HCT116 (cell line): ENCODE measurements around the gene KRTAP13-4.

Experiments used
- CEBPB ChIP-seq: IDR thresholded peaks from 2 replicates; pipeline ENCODE4 v1.6.1; 2012; ENCODE audit warnings: low read depth
- CTCF ChIP-seq, 3 experiments: fragments of 200-600 bp in 1 of 3; sonication (generic) in 1 of 3; IDR thresholded peaks in 2 of 3; conservative IDR thresholded peaks in 1 of 3; 2 replicates each; pipeline ENCODE4 v1.5.1; 2012 to 2017; ENCODE audit warnings: low read depth in 2 of 3, low read length in 2 of 3, antibody characterized with exemption in 1 of 3, borderline replicate concordance in 1 of 3, control low read depth in 1 of 3, mild to moderate bottlenecking in 1 of 3, mixed read lengths in 1 of 3, mixed run types in 1 of 3, moderate library complexity in 1 of 3; ENCODE audit not compliant: insufficient read depth in 1 of 3
- EZH2 ChIP-seq: fragments of 200-600 bp; sonication (generic); IDR thresholded peaks from 2 replicates; pipeline ENCODE4 v1.6.1; 2017; ENCODE audit warnings: antibody characterized with exemption, mixed run types
- FOSL1 ChIP-seq: IDR thresholded peaks from 2 replicates; pipeline ENCODE4 v1.6.1; 2012; ENCODE audit warnings: low read depth
- POLR2A ChIP-seq: IDR thresholded peaks from 2 replicates; pipeline ENCODE4 v1.7.0; 2011; ENCODE audit warnings: borderline replicate concordance; ENCODE audit not compliant: insufficient read depth, insufficient read length; ENCODE audit errors: extremely low read depth
- POLR2AphosphoS5 ChIP-seq: IDR thresholded peaks from 2 replicates; pipeline ENCODE4 v1.6.1; 2011; ENCODE audit warnings: mild to moderate bottlenecking, low read depth, low read length, moderate library complexity
- RAD21 ChIP-seq: IDR thresholded peaks from 2 replicates; pipeline ENCODE4 v1.6.1; 2012; ENCODE audit warnings: low read depth, mild to moderate bottlenecking
- SIN3A ChIP-seq: IDR thresholded peaks from 2 replicates; pipeline ENCODE4 v1.6.1; 2012; ENCODE audit warnings: low read depth
- TF ChIP-seq, protein P1 (sequence below): IDR thresholded peaks from 2 replicates; pipeline ENCODE4 v1.6.1; 2012

DNA sequence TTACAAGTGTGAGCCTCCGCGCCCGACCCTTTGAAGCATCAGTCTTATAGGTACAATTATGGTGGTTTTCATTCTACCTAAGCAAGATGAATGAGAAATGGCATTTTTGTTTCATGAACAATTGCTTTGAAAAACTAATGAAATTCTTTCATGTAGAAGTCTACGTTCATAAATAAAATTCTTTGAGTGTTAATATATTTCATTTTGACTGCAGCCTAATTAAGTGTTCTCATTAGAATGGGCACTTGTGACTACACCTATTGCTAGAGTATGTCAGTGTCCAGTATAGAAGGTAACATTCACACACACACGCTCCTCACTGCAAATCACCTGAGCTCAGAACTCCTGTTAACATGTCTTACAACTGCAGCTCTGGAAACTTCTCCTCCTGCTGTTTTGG lies 10.0 kb downstream of the KRTAP13-4 start, which contains the start of gene KRTAP15-1:
- TF ChIP-seq FOSL1 (no peak), CTCF (IDR thresholded peaks at IDR 0.05 in 2 of 3, conservative IDR thresholded peaks at IDR 0.05 in 1 of 3; ENCODE audit: borderline replicate concordance in 1 of 3, insufficient read depth in 1 of 3, low read depth in 2 of 3, low read length in 2 of 3) (no peak), POLR2A (no peak), POLR2AphosphoS5 (no peak), CEBPB (no peak), RAD21 (no peak), SIN3A (no peak), EZH2 (no peak)
- TF ChIP-seq, protein P1, sequence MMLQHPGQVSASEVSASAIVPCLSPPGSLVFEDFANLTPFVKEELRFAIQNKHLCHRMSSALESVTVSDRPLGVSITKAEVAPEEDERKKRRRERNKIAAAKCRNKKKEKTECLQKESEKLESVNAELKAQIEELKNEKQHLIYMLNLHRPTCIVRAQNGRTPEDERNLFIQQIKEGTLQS: no peak
